ENCODE data around the gene FNDC5.

FNDC5 gene

GRCh38 chr1:32883338-32884031 is 12.8 kb upstream of the FNDC5 start:
- DNase-seq, result no peak

- DNase-seq, result no peak
Measured at GRCh38 chr1:32881871-32882850, 11.4 kb upstream of the FNDC5 start.

GRCh38 chr1:32881291-32881690 is 10.6 kb upstream of the FNDC5 start:
- no peak for DNase-seq

- DNase-seq, result no peak
Measured at GRCh38 chr1:32878637-32879041, 7.9 kb upstream of the FNDC5 start.

GRCh38 chr1:32878183-32878582 is 7.5 kb upstream of the FNDC5 start:
- DNase-seq, result no peak

- DNase-seq, result no peak
Measured at GRCh38 chr1:32877211-32878110, 6.7 kb upstream of the FNDC5 start.

GRCh38 chr1:32876341-32877210 is 5.9 kb upstream of the FNDC5 start:
- peak; percentile 40 for DNase-seq

- DNase-seq, result no peak
Measured at GRCh38 chr1:32874860-32875752, 4.4 kb upstream of the FNDC5 start.

GRCh38 chr1:32873484-32873883 is 2.8 kb upstream of the FNDC5 start:
- no peak for DNase-seq

GRCh38 chr1:32872192-32872460 is 1.4 kb upstream of the FNDC5 start:
- DNase-seq, result no peak

GRCh38 chr1:32871364-32872191 is 866 bp upstream of the FNDC5 start:
- DNase-seq, result peak; percentile 36

GRCh38 chr1:32869923-32870614 is 643 bp downstream of the FNDC5 start:
- DNase-seq, result no peak

GRCh38 chr1:32868806-32869455 is 1.8 kb downstream of the FNDC5 start:
- no peak for DNase-seq

- no peak for DNase-seq
Measured at GRCh38 chr1:32868085-32868484, 2.6 kb downstream of the FNDC5 start.

GRCh38 chr1:32867671-32868070 is 3.0 kb downstream of the FNDC5 start:
- no peak for DNase-seq

GRCh38 chr1:32867151-32867550 is 3.6 kb downstream of the FNDC5 start:
- DNase-seq, result no peak

GRCh38 chr1:32865639-32866405 is 4.9 kb downstream of the FNDC5 start:
- DNase-seq, result no peak

- no peak for DNase-seq
Measured at GRCh38 chr1:32864375-32865019, 6.2 kb downstream of the FNDC5 start.

All from fibroblast of skin of right biceps (primary cell).